GM21717 (cell line): ENCODE results near the gene MEGF11.

Experiments used
- ATAC-seq: cut with Tn5 transposase; IDR thresholded peaks from one replicate; pipeline ENCODE4 v1.9.1; 2021; ENCODE audit warnings: mild to moderate bottlenecking, moderate library complexity; ENCODE audit not compliant: unreplicated experiment

MEGF11 gene

GRCh38 chr15:66221126-66221525, 32.4 kb downstream of the MEGF11 start:
- ATAC-seq = no peak

- ATAC-seq = no peak
These were observed 32.9 kb downstream of the MEGF11 start for GRCh38 chr15:66220601-66221000.

GRCh38 chr15:66219339-66219738, 34.2 kb downstream of the MEGF11 start:
- no peak for ATAC-seq

GRCh38 chr15:66216806-66217205, 36.7 kb downstream of the MEGF11 start:
- ATAC-seq = no peak

- ATAC-seq = no peak
These were observed 37.7 kb downstream of the MEGF11 start for GRCh38 chr15:66215811-66216210.

GRCh38 chr15:66214246-66214645, 39.3 kb downstream of the MEGF11 start:
- ATAC-seq = no peak

- no peak for ATAC-seq
These were observed 41.0 kb downstream of the MEGF11 start for GRCh38 chr15:66212563-66212921.

- ATAC-seq = no peak
These were observed 41.6 kb downstream of the MEGF11 start for GRCh38 chr15:66211670-66212562.

- no peak for ATAC-seq
These were observed 42.9 kb downstream of the MEGF11 start for GRCh38 chr15:66210684-66211083.

- ATAC-seq = no peak
These were observed 54.8 kb downstream of the MEGF11 start for GRCh38 chr15:66198757-66199156.

- ATAC-seq = no peak
These were observed 56.9 kb downstream of the MEGF11 start for GRCh38 chr15:66196602-66197001.

GRCh38 chr15:66195621-66196230, 57.8 kb downstream of the MEGF11 start:
- ATAC-seq = no peak

- no peak for ATAC-seq
These were observed 60.5 kb downstream of the MEGF11 start for GRCh38 chr15:66193066-66193465.

- no peak for ATAC-seq
These were observed 62.8 kb downstream of the MEGF11 start for GRCh38 chr15:66190746-66191145.

GRCh38 chr15:66189291-66189690, 64.3 kb downstream of the MEGF11 start:
- ATAC-seq = no peak

GRCh38 chr15:66188464-66188863, 65.1 kb downstream of the MEGF11 start:
- no peak for ATAC-seq

GRCh38 chr15:66187271-66187670, 66.3 kb downstream of the MEGF11 start:
- ATAC-seq = no peak

- ATAC-seq = no peak
These were observed 67.3 kb downstream of the MEGF11 start for GRCh38 chr15:66186049-66186825.

- ATAC-seq = no peak
These were observed 68.4 kb downstream of the MEGF11 start for GRCh38 chr15:66184936-66185790.

GRCh38 chr15:66184492-66184891, 69.1 kb downstream of the MEGF11 start:
- no peak for ATAC-seq
